Measurements from ENCODE around the gene ATG4A.

ATG4A gene

GRCh38 chrX:108091264-108091877 is at the start of gene ATG4A, which contains the start of gene PSMD10:
Gene ATG4A, plus strand, starts transcription at chrX:108091778. Its CDS starts 49 bp downstream, at chrX:108091827.
Gene PSMD10, minus strand, starts transcription at chrX:108091542. Its CDS starts 22 bp downstream, at chrX:108091520.
- H3K27ac Mint-ChIP-seq = no peak within 1 kb of the TSS
- peaks cover 17% of the 10 kb centered on the region for H3K4me1 Mint-ChIP-seq
- peak; percentile 94 for DNase-seq
- H3K9me3 Mint-ChIP-seq = no peaks in the 10 kb centered on the region
- H3K27me3 Mint-ChIP-seq (ENCODE audit: low read depth, poor library complexity) = peaks cover 16% of the 10 kb centered on the region
- no peak within 1 kb of the TSS for H3K4me3 Mint-ChIP-seq
- TF ChIP-seq CTCF (IDR thresholded peaks at IDR 0.05) = no peak
- peaks cover 18% of the 10 kb centered on the region for H3K36me3 Mint-ChIP-seq (ENCODE audit: low read depth)

- no peak for TF ChIP-seq CTCF (IDR thresholded peaks at IDR 0.05)
- H3K9me3 Mint-ChIP-seq = no peaks in the 10 kb centered on the region
- no peak within 1 kb of the TSS for H3K27ac Mint-ChIP-seq
- no peaks in the 10 kb centered on the region for H3K4me1 Mint-ChIP-seq
- H3K4me3 Mint-ChIP-seq = no peak within 1 kb of the TSS
- no peaks in the 10 kb centered on the region for H3K36me3 Mint-ChIP-seq (ENCODE audit: low read depth)
- DNase-seq = no peak
- H3K27me3 Mint-ChIP-seq (ENCODE audit: low read depth, poor library complexity) = peaks cover 4% of the 10 kb centered on the region
These were observed 46.9 kb upstream of the ATG4A start, which contains the start of gene VSIG1 for GRCh38 chrX:108044554-108045256. Gene VSIG1, plus strand, starts transcription at chrX:108045065. Its CDS starts 66 bp downstream, at chrX:108045131.

- no peak for TF ChIP-seq CTCF (IDR thresholded peaks at IDR 0.05)
- Mint-ChIP-seq H3K4me3 (no peak overlapping the region), H3K27ac (no peak overlapping the region)
These were observed 41.9 kb upstream of the ATG4A start for GRCh38 chrX:108049649-108050048.

GRCh38 chrX:108053218-108053617 is 38.4 kb upstream of the ATG4A start:
- Mint-ChIP-seq H3K27ac (no peak overlapping the region), H3K36me3 (ENCODE audit: low read depth) (no peaks in the 10 kb centered on the region), H3K4me3 (no peak overlapping the region), H3K27me3 (ENCODE audit: low read depth, poor library complexity) (peaks cover 7% of the 10 kb centered on the region), H3K9me3 (no peaks in the 10 kb centered on the region), H3K4me1 (no peaks in the 10 kb centered on the region)
- no peak for TF ChIP-seq CTCF (IDR thresholded peaks at IDR 0.05)
- DNase-seq = no peak

More at GRCh38 chrX:108049649-108050048, 41.9 kb upstream of the ATG4A start:
- no peak for DNase-seq
- Mint-ChIP-seq H3K36me3 (ENCODE audit: low read depth) (no peaks in the 10 kb centered on the region), H3K4me1 (no peaks in the 10 kb centered on the region), H3K9me3 (no peaks in the 10 kb centered on the region), H3K27me3 (ENCODE audit: low read depth, poor library complexity) (peaks cover 7% of the 10 kb centered on the region)

DNA sequence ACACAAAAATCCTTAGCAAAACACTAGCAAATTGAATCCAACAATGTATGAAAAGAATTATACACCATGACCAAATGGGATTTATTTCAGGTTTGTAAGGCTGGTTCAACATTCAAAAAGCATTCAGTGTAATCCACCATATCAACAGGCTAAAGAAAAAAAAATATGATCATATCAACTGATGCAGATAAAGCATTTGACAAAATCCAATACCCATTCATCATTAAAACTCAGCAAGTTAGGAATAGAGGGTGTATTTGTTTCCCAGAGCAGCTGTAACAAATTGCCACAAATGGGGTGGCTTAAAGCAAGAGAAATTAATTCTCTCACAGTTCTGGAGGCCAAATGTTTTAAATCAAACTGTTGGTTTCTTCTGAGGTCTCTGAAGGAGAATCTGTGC is 36.0 kb upstream of the ATG4A start:
- Mint-ChIP-seq H3K36me3 (ENCODE audit: low read depth) (no peaks in the 10 kb centered on the region), H3K27me3 (ENCODE audit: low read depth, poor library complexity) (peaks cover 3% of the 10 kb centered on the region), H3K4me3 (no peak overlapping the region), H3K4me1 (no peaks in the 10 kb centered on the region), H3K27ac (no peak overlapping the region), H3K9me3 (no peaks in the 10 kb centered on the region)
- DNase-seq = no peak
- TF ChIP-seq CTCF (IDR thresholded peaks at IDR 0.05) = no peak
